ENCODE measurements around the gene CTAG1B.
"Not testable (repeated sequence)": the region's sequence is repeated elsewhere in the genome, so short reads cannot be mapped to it uniquely, and the experiment has no call there.

Gene CTAG1B

DNA sequence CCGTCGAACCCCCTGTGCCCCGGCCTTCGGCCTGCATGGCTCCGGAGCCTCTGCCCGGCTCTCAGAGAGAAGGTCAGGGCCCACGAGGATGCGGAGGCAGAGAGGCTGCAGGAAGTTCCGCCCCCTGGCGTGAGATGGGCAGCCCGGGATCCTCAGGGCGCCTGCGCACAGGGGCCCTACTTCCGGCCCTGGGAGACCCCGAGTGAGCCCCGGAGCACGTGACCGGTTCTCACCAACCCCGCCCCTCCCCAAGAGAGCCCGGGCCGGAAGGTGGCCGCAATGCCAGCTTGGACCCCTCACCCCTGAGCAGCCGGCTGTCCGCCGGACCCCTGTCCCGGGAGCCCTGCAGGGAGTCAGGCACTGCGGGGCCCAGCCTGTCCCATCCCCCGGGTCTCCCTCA, at the start of gene CTAG1B:
TSS of gene CTAG1B (minus strand) at position 101 of the 400 bp plus-strand sequence. CDS start at position 37, 64 bp downstream.
- not testable (repeated sequence) for DNase-seq (ENCODE audit: low read depth in 2 of 3, low spot score in 1 of 3)

DNA sequence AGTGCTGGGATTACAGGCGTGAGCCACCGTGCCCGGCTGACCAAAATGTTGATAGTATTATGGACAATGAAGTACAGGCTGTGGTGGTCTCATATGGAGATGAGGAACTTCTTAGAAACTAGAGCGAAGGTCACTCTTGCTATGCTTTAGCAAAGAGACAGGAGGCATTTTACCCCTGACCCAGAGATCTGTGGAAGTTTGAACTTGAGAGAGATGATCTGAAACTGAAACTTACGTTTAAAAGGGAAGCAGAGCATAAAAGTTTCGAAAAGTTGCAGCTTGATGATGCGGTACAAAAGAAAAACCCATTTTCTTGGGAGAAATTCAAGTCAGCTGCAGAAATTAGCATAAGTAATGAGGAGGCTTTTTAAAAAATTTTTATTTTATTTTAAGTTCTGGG, 42.8 kb upstream of the CTAG1B start:
- no peak for DNase-seq (ENCODE audit: low read depth in 2 of 3, low spot score in 1 of 3)

DNA sequence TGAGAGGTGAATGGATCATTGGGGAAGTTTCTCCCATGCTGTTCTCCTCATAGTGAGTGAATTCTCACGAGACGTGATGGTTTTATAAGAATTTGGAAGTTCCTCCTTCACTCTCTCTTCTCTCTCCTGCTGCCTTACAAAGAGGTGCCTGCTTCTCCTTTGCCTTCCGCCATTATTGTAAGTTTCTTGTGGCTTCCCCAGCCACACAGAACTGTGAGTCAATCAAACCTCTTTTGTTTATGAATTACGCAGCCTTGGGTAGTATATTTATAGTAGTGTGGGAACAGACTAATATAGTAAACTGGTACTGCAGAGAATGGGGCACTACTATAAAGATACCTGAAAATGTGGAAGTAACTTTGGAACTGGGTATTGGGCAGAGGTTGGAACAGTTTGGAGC, 42.1 kb upstream of the CTAG1B start:
- DNase-seq (ENCODE audit: low read depth in 2 of 3, low spot score in 1 of 3) = no peak

DNA sequence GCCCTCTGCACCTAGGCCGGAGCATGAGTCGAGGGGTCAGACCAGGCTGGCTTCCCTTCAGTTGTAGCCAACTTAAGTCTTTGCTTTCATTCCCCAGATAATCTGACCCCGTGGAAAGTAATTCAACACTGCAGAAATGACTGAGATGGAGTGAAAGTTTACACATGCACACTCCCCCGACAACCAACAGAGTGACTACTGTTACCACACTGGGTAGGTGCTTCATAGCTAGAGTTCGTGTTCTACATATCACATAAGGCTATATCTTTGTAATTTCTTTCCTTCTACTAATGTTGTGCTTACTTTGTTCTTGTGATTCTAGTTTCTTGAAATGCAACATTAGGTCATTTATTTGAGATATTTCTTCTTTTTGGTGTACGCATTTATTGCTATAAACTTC, 41.5 kb upstream of the CTAG1B start:
- DNase-seq (ENCODE audit: low read depth in 2 of 3, low spot score in 1 of 3) = no peak

DNA sequence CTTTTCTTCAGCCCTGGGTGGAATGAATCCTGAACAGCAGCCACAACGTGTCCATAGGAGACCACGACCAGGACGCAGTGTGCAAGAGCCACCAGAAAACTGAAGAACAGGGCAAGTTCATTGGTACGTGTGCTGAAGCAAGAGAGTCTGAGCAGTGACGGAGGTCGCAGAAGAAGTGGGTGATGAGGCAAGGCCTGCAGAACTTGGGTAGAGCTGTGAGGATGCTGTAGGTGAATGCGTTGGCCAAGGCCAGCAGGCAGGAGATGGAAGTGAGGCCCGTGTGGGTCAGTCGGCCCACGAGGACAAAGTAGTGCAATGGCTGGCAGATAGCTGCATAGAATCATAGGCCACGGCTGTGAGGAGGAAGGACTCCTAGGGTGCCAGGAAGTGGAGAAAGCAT, 39.9 kb upstream of the CTAG1B start:
- DNase-seq (ENCODE audit: low read depth in 2 of 3, low spot score in 1 of 3) = no peak

DNA sequence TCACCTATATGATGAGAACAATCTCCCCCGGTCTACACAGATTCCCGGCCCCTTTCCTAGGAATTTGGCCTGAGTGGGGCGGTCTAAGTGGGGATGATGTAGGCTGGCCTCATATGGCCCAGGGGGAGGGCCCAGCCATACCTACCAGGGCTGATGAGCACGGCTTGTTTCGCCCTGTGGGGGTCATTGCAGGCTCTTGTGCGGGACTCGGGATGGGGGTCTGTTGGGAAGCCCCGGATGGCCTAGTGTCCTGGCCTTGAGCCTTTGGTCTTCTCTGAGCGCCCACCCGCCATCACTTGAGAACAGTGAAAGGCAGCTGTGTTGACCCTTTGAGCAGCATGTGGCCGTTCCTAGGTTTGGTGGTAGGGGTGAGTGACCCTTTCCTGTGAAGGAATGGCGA, 39.1 kb upstream of the CTAG1B start:
- no peak for DNase-seq (ENCODE audit: low read depth in 2 of 3, low spot score in 1 of 3)

DNA sequence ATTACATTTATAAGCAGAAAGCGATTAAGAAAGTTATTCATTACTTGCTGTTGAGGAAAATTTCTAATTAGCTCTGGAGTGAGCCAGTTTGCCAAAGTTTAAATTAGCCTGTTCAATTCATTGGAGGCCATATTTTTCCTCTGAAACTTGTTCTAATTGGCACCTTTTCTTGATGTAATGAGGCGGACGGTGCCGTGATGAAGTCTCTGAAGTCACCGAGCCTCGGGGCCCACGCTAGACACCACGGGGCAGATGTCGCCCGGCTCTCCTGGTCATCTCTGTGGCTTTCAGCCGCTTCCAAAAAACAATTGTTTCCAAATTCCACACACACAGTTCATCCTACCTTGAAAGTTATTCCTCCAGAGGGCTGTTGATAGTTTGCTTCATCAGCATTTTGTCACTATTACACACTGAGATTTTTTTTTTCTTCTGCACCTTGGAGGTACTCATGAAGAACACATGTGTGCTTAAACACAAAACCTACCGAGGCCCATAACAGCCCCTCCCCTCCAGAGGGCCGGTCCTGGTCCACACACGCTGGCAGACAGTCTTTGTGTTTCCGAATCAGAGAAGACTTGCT, 38.2 kb upstream of the CTAG1B start:
- no peak for DNase-seq (ENCODE audit: low read depth in 2 of 3, low spot score in 1 of 3)

DNA sequence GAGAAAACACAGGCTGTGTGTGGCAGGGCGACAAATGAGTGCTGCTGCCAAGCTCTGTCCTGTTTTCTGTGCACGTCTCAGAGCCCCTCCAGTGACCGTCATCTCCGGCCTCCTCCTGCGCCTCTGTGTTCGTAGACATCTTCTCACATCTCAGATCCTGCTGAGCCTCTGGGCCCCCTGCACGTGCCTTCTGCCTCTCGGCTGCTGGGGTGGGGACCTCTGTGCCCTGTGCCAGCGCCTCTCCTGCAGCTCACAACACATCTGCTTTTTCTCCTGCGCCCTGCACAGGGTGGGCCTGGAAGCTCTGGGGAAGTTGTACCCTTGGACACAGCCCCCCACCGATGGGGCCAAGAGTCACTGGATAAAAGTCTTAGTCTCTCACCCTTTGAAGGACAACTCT, 36.7 kb upstream of the CTAG1B start:
- DNase-seq (ENCODE audit: low read depth in 2 of 3, low spot score in 1 of 3) = no peak

DNA sequence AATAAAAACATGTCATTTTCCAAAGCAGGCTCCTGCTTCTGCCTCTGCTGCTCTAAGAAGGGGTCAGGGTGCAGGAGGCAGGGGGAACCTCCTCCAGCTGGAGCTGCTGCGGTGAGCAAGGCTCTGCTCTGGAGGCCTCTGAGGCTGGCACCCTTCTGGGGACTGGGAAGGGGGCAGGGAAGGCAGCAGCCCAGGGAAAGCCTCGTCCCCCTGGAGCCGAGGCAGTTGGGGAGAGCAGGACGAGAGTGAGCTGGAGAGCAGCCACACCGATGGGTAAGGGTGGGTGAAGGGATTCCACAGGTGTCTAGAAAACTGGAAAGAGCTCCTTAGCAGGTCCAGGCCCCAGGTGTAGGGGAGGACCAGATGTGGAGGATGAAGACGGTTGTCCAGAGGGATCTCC, 36.3 kb upstream of the CTAG1B start:
- no peak for DNase-seq (ENCODE audit: low read depth in 2 of 3, low spot score in 1 of 3)

DNA sequence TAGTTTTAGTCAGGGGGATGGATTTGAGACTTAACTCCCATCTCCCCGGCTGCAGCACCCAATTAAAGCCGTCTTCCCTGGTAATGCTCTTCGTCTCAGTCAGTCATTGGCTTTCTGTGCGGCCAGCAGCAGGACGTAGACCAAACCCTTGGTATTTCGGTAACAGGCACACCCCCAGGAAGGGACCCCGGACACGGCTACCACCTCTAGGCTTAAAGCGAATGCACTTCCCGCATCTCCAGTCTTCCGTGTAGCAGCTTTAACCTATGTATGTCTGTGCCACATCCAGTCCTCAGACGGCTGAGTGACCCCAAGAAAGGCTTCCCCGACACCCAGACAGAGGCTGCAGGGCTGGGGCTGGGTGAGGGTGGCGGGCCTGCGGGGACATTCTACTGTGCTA, 35.8 kb upstream of the CTAG1B start:
- DNase-seq (ENCODE audit: low read depth in 2 of 3, low spot score in 1 of 3) = no peak

DNA sequence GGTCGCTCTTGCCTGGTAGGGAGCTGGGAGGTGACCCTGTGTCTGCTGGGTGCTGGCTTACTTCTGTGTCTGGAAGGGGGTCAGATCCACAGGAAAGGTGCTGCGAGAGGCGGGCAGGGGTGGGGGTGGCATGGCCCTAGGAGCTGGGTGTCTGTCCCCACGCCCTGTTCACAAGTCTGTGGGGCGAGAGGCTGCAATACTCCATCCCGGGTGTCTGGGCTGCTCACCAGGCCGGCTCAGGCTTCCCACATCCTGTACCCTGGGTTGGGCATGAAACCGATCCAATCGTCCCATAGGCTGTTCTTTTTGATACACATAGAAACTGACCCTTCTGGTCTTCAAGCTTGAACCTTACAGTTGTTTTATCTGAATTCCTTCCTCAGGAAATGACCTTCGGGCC, 35.3 kb upstream of the CTAG1B start:
- no peak for DNase-seq (ENCODE audit: low read depth in 2 of 3, low spot score in 1 of 3)

DNA sequence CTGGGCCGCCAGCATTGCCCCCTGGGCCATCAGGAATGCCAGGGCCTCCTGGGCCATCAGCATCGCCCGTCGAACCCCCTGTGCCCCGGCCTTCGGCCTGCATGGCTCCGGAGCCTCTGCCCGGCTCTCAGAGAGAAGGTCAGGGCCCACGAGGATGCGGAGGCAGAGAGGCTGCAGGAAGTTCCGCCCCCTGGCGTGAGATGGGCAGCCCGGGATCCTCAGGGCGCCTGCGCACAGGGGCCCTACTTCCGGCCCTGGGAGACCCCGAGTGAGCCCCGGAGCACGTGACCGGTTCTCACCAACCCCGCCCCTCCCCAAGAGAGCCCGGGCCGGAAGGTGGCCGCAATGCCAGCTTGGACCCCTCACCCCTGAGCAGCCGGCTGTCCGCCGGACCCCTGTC, 34.3 kb upstream of the CTAG1B start, which contains the start of gene CTAG2:
TSS of gene CTAG2 (minus strand) at position 167 of the 400 bp plus-strand sequence. CDS start at position 103, 64 bp downstream.
- DNase-seq (ENCODE audit: low read depth in 2 of 3, low spot score in 1 of 3) = not testable (repeated sequence)

DNA sequence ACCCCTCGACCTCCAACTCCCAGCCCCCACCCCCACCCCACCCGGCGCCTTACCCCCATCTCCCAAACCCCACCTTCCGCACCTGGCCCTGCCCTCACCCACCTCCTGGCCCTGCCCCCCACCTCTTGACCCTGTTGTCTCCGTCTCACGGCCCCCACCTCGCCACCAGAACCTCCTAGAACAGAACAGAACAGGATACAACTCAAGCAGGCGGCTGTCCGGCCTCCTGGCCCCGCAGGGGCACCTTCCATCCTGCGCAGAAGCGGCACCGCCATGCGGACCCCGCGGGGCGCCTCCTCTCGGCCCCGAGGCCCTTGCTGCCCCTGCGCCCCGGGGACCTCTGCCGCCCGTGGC, 33.9 kb upstream of the CTAG1B start:
- no peak for DNase-seq (ENCODE audit: low read depth in 2 of 3, low spot score in 1 of 3)

DNA sequence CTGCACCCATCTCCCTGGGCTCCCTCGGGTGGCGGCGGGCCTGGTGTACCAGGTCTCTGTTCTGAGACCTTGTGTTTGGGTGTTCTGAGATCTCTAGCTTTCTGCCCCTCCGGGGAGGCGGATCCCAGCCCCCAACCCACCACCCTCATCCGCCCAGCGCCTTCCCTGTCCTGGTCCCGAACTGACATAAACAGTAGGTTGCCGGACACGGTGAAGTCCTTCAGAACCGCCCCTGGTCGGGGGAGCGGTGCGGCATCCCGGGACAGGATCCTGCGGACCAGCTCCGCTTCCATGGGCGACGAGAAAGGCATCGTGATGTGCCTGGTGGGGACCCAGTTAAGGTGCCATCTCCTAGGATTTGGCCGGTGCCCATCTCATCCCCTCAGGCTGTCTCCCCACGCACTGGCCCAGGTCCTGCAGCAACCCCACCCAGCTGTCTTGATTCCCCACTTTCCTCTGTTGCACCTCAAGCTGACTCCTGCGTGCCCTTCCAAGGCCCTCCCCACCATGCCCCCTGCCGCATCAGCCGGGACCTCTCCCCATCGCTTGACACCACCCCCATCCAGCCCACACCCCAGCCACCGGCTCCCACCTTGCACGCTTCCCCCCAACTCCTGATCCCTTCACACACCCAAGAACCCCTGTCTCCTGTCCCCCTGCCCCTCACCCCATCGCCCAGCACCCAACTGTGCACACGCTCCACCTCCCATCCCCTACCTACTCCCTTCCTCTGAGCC, 33.4 kb upstream of the CTAG1B start:
- no peak for DNase-seq (ENCODE audit: low read depth in 2 of 3, low spot score in 1 of 3)

DNA sequence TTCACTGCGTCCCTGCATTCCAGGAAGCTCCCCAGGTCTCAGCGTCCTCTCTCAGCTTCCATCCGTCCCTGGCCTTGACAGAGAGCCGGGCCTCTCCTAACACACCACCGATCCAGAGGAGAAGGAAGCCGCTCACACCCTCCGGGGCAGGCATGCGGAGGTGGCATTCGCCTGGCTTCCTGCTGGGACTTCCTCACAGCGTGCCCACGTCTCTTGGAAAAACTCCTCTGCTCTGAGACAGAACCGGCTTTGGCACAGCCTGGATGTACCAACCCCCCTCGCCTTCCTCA, 31.1 kb upstream of the CTAG1B start:
- DNase-seq (ENCODE audit: low read depth in 2 of 3, low spot score in 1 of 3) = no peak

DNA sequence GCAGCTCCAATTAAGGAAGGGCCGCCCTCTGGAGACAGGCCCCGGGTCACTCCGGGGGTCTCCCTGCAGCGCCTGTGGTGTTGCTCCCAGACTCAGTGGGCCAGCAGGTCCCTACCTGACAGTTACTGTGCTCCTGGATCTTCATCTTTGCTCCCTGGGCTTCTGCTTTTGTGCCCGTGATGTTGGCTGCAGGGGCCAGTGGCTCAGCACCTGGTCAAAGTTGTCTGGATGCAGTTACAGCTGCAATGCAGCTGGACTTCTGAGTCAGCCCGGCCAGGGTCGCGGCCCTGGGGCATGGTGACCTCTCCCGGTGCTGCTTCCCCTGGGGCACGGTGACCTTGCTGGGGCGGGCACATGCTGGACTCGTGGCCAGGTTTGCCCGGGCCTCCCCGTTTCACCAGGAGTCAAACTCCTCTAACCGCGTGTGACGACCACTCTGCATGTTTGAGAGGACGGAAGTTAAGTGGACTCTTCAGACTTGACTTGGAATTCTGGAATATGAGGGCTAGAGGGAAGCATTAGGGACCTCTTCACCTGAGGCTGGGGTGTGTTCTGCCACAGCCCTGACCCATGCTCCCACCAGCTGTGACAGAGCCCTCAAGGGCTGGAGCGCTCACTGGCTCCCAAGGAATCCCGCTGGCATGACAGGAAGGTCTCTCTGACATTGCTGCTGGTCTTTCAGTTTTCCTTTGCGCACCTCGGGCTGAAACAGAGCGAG, 30.6 kb upstream of the CTAG1B start:
- no peak for DNase-seq (ENCODE audit: low read depth in 2 of 3, low spot score in 1 of 3)

DNA sequence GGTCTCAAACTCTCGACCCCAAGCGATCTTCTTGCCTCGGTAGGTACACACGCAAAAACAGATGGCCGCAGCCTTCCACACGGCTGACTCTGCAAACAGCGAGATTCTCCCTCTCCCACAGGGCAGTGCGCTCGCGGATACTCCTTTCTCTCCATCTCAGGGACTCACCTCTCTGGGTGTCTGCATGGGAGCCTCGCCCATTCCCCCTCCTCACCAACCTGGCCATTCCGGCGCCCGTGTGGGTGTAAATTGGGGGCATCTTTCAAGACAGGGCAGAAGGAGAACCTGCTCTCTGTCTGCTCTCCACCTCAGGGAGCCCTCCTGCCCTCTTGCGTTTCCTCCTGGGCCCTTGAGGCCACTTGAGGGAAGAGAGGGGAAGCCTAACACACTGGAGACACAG, 29.8 kb upstream of the CTAG1B start:
- DNase-seq (ENCODE audit: low read depth in 2 of 3, low spot score in 1 of 3) = no peak

DNA sequence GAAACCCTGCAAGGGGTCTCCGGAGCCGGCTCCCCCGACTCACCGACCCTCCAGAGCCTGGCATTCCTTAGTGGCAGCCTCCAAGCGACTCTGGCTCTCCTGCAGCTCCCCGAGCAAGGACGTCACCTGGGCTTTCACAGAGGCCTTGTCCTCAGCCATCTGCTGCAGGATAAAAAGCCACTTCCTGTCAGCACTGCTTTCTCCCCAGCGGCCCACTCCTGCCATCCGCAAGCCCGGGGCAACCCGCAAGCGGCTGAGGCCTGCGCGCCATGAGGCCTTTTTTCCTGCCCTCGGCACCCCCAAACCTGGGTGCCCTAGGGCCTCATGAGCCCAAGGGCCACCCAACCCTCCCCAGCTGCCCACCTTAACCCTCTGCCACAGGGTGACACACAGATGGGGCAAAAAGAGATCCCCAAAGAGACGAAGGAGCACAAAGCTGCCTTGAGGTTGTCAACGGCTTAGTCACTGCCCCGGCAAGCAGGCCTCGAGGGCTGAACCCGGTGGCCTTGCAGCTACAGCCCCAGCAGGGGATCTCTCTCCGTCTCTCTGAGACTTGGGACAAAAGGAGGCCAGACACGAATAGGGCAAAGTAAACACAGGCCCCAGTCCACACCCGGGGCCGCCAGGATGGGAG, 26.8 kb upstream of the CTAG1B start:
- DNase-seq (ENCODE audit: low read depth in 2 of 3, low spot score in 1 of 3) = not testable (repeated sequence)

DNA sequence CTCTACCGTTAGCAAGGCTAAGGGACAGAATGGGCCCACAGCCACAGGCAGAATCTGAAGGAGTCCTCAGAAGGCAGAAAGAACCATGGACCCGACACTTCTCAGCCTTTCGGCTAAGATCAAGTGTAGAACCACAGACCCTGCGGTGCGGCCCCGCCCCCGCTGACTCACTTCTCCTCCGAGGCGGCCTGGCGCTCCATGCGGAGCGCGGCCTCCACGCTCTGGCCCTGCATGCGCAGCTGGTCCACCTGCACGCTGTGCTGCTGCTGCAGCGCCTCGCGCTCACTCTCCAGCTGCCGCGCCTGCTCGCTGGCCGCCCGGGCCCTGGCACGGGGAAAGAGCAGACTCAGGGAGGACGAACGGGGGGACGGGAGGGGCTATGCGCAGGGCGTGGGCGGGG, 24.6 kb upstream of the CTAG1B start:
- DNase-seq (ENCODE audit: low read depth in 2 of 3, low spot score in 1 of 3) = not testable (repeated sequence)

DNA sequence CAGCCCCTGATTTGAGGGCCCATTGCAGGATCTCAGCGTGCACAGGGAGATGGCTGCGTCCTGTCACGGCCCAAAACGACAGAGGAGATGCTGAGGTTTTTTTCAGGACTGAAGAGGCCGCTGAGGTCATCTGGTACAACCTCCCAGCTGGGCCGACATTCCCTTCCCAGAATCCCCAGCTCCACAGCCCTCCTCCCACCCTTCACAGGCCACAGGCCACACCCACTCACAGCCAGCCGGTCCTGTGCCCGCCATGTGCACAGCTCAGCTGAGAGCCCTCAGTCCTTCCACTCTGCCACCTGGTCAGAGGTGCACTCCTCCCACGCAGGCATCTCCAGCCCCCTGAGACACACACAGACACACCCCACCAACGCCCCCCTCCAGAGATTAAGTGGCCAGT, 22.7 kb upstream of the CTAG1B start:
- not testable (repeated sequence) for DNase-seq (ENCODE audit: low read depth in 2 of 3, low spot score in 1 of 3)

DNA sequence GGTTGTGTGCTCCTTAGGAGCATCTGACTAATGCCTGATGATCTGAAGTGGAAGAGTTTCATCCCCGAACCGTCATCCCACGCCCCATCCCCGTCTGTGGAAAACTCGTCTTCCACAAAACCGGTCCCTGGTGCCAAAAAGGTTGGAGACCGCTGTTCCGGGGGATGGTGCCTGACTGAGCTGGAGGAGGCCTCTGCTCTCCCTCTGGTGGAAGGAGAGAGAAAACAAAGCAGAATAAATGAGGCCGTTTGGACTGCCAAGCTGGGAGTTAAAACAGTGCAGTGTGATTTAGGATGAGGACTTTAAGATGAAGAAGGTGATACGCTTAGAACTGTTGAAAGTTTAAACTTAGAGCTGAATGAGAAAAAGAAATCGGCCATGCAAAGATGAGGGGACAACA, 14.6 kb upstream of the CTAG1B start:
- DNase-seq (ENCODE audit: low read depth in 2 of 3, low spot score in 1 of 3) = not testable (repeated sequence)

DNA sequence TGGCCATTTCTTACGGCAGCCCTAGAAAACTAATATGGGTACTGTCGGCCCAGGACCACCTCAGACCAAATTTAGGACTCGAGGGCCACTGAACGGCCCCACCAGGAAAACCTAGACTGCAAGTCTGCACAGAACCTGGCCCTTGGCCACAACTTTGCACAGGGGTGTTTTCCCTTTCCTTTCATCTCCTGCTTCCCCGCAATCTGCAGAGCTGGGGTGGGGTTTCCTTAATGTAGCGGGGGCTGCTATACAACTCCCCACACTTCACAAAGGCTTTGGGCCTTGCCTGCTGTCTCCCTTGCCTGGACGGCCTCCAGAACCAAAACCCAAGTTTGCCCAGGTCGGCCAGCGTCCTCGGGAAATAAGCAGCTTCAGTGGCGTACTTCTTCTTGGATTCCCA, 11.9 kb upstream of the CTAG1B start:
- DNase-seq (ENCODE audit: low read depth in 2 of 3, low spot score in 1 of 3) = not testable (repeated sequence)
